ENCODE data around the gene NUCB1. TPM values are rescaled to one million over a fixed set of nuclear protein-coding genes. Genes with fewer than 3 reads are reported as not detected.
"Not testable (repeated sequence)": the region's sequence is repeated elsewhere in the genome, so short reads cannot be mapped to it uniquely, and the experiment has no call there.

The NUCB1 gene
- total RNA-seq, 1 donor from 2014 or later: 97.8 TPM

- no peak for DNase-seq
These were observed 25.6 kb upstream of the NUCB1 start for GRCh38 chr19:48874303-48875135.

GRCh38 chr19:48876043-48876981, 23.8 kb upstream of the NUCB1 start:
- DNase-seq: not testable (repeated sequence)

- DNase-seq: no peak
These were observed 22.3 kb upstream of the NUCB1 start for GRCh38 chr19:48877855-48878195.

GRCh38 chr19:48878196-48879024, 21.7 kb upstream of the NUCB1 start:
- DNase-seq: no peak

- DNase-seq: no peak
These were observed 21.0 kb upstream of the NUCB1 start for GRCh38 chr19:48879025-48879637.

GRCh38 chr19:48879696-48880095, 20.4 kb upstream of the NUCB1 start:
- not testable (repeated sequence) for DNase-seq

GRCh38 chr19:48881741-48882657, 18.1 kb upstream of the NUCB1 start:
- DNase-seq: no peak

- no peak for DNase-seq
These were observed 16.4 kb upstream of the NUCB1 start for GRCh38 chr19:48883726-48884125.

GRCh38 chr19:48887861-48888612, 12.1 kb upstream of the NUCB1 start:
- DNase-seq: no peak

- DNase-seq: not testable (repeated sequence)
These were observed 10.6 kb upstream of the NUCB1 start for GRCh38 chr19:48889496-48889895.

- no peak for DNase-seq
These were observed 9.6 kb upstream of the NUCB1 start for GRCh38 chr19:48890551-48890950.

GRCh38 chr19:48895226-48895625, 4.9 kb upstream of the NUCB1 start:
- no peak for DNase-seq

- DNase-seq: no peak
These were observed 3.9 kb upstream of the NUCB1 start for GRCh38 chr19:48896191-48896720.

GRCh38 chr19:48897181-48897580, 2.9 kb upstream of the NUCB1 start:
- no peak for DNase-seq

GRCh38 chr19:48899386-48899749, 744 bp upstream of the NUCB1 start:
- DNase-seq: not testable (repeated sequence)

GRCh38 chr19:48900477-48901406, 630 bp downstream of the NUCB1 start:
- no peak for DNase-seq

- not testable (repeated sequence) for DNase-seq
These were observed 2.2 kb downstream of the NUCB1 start for GRCh38 chr19:48902291-48902690.

GRCh38 chr19:48903788-48904187, 3.7 kb downstream of the NUCB1 start:
- not testable (repeated sequence) for DNase-seq

GRCh38 chr19:48905664-48906063, 5.6 kb downstream of the NUCB1 start:
- DNase-seq: no peak

Data from skin of body (tissue), 2 donors.